Measurements from ENCODE around the gene RAB6B.
A peak's percentile ranks its signal among the peaks of the same experiment; 100 is the strongest.

RAB6B gene

GRCh38 chr3:133855772-133856171 lies 39.9 kb downstream of the RAB6B start:
- peak; percentile 28 for DNase-seq

- DNase-seq = no peak
Measured at GRCh38 chr3:133855002-133855370, 40.7 kb downstream of the RAB6B start.

GRCh38 chr3:133854264-133855001 lies 41.2 kb downstream of the RAB6B start:
- DNase-seq = no peak

GRCh38 chr3:133853925-133854227 lies 41.8 kb downstream of the RAB6B start:
- no peak for DNase-seq

GRCh38 chr3:133853063-133853924 lies 42.4 kb downstream of the RAB6B start:
- DNase-seq = no peak

- no peak for DNase-seq
Measured at GRCh38 chr3:133851931-133852330, 43.8 kb downstream of the RAB6B start.

GRCh38 chr3:133851266-133851906 lies 44.3 kb downstream of the RAB6B start:
- DNase-seq = no peak

GRCh38 chr3:133850034-133850433 lies 45.6 kb downstream of the RAB6B start:
- no peak for DNase-seq

GRCh38 chr3:133849346-133849745 lies 46.3 kb downstream of the RAB6B start:
- DNase-seq = no peak

GRCh38 chr3:133845127-133845526 lies 50.6 kb downstream of the RAB6B start:
- DNase-seq = no peak

GRCh38 chr3:133843634-133844033 lies 52.0 kb downstream of the RAB6B start:
- peak; percentile 13 for DNase-seq

- no peak for DNase-seq
Measured at GRCh38 chr3:133842158-133842557, 53.5 kb downstream of the RAB6B start.

- no peak for DNase-seq
Measured at GRCh38 chr3:133841196-133841595, 54.5 kb downstream of the RAB6B start.

- no peak for DNase-seq
Measured at GRCh38 chr3:133840767-133841166, 54.9 kb downstream of the RAB6B start.

GRCh38 chr3:133840055-133840737 lies 55.5 kb downstream of the RAB6B start:
- no peak for DNase-seq

- DNase-seq = no peak
Measured at GRCh38 chr3:133838916-133839800, 56.5 kb downstream of the RAB6B start.

- DNase-seq = no peak
Measured at GRCh38 chr3:133838296-133838789, 57.3 kb downstream of the RAB6B start.

GRCh38 chr3:133837487-133838295 lies 58.0 kb downstream of the RAB6B start:
- DNase-seq = no peak

GRCh38 chr3:133836497-133837158 lies 59.1 kb downstream of the RAB6B start:
- DNase-seq = no peak

GRCh38 chr3:133835961-133836360 lies 59.7 kb downstream of the RAB6B start:
- DNase-seq = no peak

All from fibroblast of skin of scalp (primary cell).